GM19193 (cell line): ENCODE data around the gene MAGEF1.

Experiments used
- POLR2A ChIP-seq: IDR thresholded peaks from 4 replicates; pipeline ENCODE4 v1.6.1; 2011; ENCODE audit not compliant: insufficient read depth, insufficient read length; ENCODE audit errors: extremely low read depth

The MAGEF1 gene

DNA sequence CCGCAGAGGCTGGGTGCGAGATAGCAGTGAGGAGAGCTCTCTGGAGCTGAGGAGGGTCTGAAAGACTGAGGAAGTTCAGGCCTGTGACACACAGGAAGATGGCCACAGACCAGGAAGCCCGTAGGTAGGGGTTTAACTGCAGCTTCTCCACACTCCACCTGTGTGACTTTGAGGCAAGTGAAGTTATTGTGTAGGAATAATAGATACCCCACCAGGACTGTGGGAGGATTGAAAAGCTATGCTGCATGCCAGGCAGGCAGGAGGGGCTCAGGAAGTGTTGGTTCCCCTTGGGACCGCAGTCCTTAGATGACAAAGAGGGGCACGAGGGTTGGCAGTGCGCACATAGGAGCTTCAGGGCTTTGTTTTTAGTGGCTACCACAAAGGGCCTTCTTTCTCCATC, 50.9 kb downstream of the MAGEF1 start:
- TF ChIP-seq POLR2A, result no peak
